ENCODE measurements around the gene LRRC52. TPM values are rescaled to one million over a fixed set of nuclear protein-coding genes. Genes with fewer than 3 reads are reported as not detected.

LRRC52 gene, protein sequence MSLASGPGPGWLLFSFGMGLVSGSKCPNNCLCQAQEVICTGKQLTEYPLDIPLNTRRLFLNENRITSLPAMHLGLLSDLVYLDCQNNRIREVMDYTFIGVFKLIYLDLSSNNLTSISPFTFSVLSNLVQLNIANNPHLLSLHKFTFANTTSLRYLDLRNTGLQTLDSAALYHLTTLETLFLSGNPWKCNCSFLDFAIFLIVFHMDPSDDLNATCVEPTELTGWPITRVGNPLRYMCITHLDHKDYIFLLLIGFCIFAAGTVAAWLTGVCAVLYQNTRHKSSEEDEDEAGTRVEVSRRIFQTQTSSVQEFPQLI
- not detected in 2 replicates for total RNA-seq

DNA sequence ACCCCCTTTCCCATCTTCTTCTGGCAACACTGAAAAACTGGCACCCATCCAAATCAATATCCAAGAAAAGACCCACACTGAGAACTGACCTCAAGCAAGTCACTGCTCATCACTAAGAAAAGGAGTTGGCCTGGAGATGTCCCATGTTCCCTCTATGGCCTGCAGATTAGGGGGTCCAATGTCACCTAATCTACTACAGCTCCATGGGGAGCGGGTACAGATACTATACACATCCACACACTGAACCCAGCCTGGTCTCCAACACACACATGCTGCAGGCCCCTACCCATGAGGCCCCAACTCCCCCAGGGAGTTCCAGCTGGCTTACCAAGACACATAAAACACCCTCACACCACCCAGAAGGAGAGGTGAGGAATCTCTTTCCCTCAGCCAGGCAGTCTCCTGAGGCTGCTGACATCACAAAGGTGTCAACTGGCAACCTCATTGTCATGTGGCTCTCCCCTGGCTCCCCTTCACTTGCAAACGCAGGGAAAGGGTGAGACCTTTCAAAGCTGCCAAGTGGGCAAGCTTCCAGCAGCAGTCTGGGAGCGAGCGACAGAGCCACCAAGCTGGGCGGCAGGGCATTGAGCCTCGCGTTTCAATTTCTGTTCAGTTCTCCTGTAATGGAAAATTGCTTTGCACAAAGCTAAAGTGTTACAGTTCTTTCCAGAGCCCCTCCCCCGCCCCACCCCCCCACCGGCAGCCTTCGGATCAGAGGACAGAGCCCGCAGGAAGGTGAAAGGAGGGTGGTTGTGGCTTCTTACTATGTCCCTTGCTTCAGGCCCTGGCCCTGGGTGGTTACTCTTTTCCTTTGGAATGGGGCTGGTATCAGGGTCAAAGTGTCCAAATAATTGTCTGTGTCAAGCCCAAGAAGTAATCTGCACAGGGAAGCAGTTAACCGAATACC, at the start of gene LRRC52:
TSS of gene LRRC52 (plus strand) at position 469 of the 907 bp plus-strand sequence. CDS start at position 766, 297 bp downstream.

Other genes starting within 250 kb of the LRRC52 start
- gene LMX1A, start 187.3 kb upstream of the LRRC52 start, total RNA-seq = not detected in 2 replicates
- gene RXRG, start 98.9 kb upstream of the LRRC52 start, total RNA-seq = not detected in 2 replicates
- gene MGST3, start 87.2 kb downstream of the LRRC52 start, total RNA-seq = 132 and 217 TPM in 2 replicates
- gene ALDH9A1, start 154.6 kb downstream of the LRRC52 start, total RNA-seq = 54.5 and 65.3 TPM in 2 replicates
- gene TMCO1, start 224.9 kb downstream of the LRRC52 start, total RNA-seq = 45.0 and 49.0 TPM in 2 replicates

Measured in mesangial cell (primary cell).